Calu3 (cell line): ENCODE results near the gene SPRYD7. TPM values are rescaled to one million over a fixed set of nuclear protein-coding genes. Genes with fewer than 3 reads are reported as not detected.

Experiments
- BruUV-seq: library from RNA; stranded (reverse); fragments of 400-500 nt; replicated peaks from 2 replicates; lab custom pipeline; 2021; lab: Mats Ljungman, UMichigan
- CTCF ChIA-PET: fragments of 300-600 bp; sonication (Branson Sonifier 250); formaldehyde crosslinking; loops from one replicate; lab custom pipeline; 2022; ENCODE audit warnings: antibody characterized with exemption; lab: Charles Lee
- DNase-seq: peaks from one replicate; pipeline ENCODE4 v3.0.0; 2022
- H3K27ac Mint-ChIP-seq: one replicate; pipeline ENCODE4 v1.8.0; 2022; ENCODE audit warnings: mixed read lengths; ENCODE audit not compliant: unreplicated experiment
- H3K27me3 Mint-ChIP-seq: one replicate; pipeline ENCODE4 v1.8.0; 2022; ENCODE audit warnings: mixed read lengths; ENCODE audit not compliant: unreplicated experiment
- H3K36me3 Mint-ChIP-seq: one replicate; pipeline ENCODE4 v1.8.0; 2022; ENCODE audit warnings: mild to moderate bottlenecking, moderate library complexity, mixed read lengths; ENCODE audit not compliant: insufficient read depth, unreplicated experiment
- H3K4me1 Mint-ChIP-seq: one replicate; pipeline ENCODE4 v1.8.0; 2022; ENCODE audit warnings: mild to moderate bottlenecking, low read depth, mixed read lengths; ENCODE audit not compliant: unreplicated experiment
- H3K4me3 Mint-ChIP-seq: one replicate; pipeline ENCODE4 v1.8.0; 2022; ENCODE audit warnings: mild to moderate bottlenecking, low read depth, moderate library complexity, mixed read lengths; ENCODE audit not compliant: unreplicated experiment
- H3K9me3 Mint-ChIP-seq: one replicate; pipeline ENCODE4 v1.8.0; 2022; ENCODE audit warnings: low read depth, mixed read lengths; ENCODE audit not compliant: unreplicated experiment
- CTCF ChIP-seq: fragments of 200-600 bp; IDR thresholded peaks from one replicate; pipeline ENCODE4 v1.8.0; 2022; ENCODE audit warnings: antibody characterized with exemption; ENCODE audit not compliant: unreplicated experiment
- intact Hi-C: fragments of 100-400 bp; cut with micrococcal nuclease; formaldehyde crosslinking; loops from one replicate; pipeline ENCODE4 v1.10.0; 2022; ENCODE audit not compliant: unreplicated experiment
- total RNA-seq: library from RNA; stranded (reverse); gene quantifications from 2 replicates; pipeline ENCODE4 v1.2.3, GENCODE V29; 2022

The SPRYD7 gene
- total RNA-seq, 1 experiment from 2014 or later = 5.6 TPM

- no peak for TF ChIP-seq CTCF
- peaks cover 9% of the 10 kb centered on the region for H3K9me3 Mint-ChIP-seq
- intact Hi-C loops = no loop called here
- H3K4me3 Mint-ChIP-seq = no peak overlapping the region
- H3K36me3 Mint-ChIP-seq = no peaks in the 10 kb centered on the region
- H3K27me3 Mint-ChIP-seq = peaks cover 17% of the 10 kb centered on the region
- DNase-seq = no peak
- no peak overlapping the region for H3K27ac Mint-ChIP-seq
- no peaks in the 10 kb centered on the region for H3K4me1 Mint-ChIP-seq
- no TSS peak for BruUV-seq
- CTCF ChIA-PET = no interaction called here
Measured at GRCh38 chr13:49878682-49879081, 57.5 kb downstream of the SPRYD7 start.

GRCh38 chr13:49877629-49878218 is 58.4 kb downstream of the SPRYD7 start:
- H3K9me3 Mint-ChIP-seq = peaks cover 8% of the 10 kb centered on the region
- CTCF ChIA-PET = no interaction called here
- no peaks in the 10 kb centered on the region for H3K36me3 Mint-ChIP-seq
- intact Hi-C loops = no loop called here
- H3K27ac Mint-ChIP-seq = no peak overlapping the region
- H3K27me3 Mint-ChIP-seq = peaks cover 8% of the 10 kb centered on the region
- DNase-seq = no peak
- H3K4me3 Mint-ChIP-seq = no peak overlapping the region
- BruUV-seq = no TSS peak
- H3K4me1 Mint-ChIP-seq = no peaks in the 10 kb centered on the region
- TF ChIP-seq CTCF = no peak

GRCh38 chr13:49874430-49874829 is 61.7 kb downstream of the SPRYD7 start:
- CTCF ChIA-PET = no interaction called here
- H3K36me3 Mint-ChIP-seq = no peaks in the 10 kb centered on the region
- BruUV-seq = no TSS peak
- H3K9me3 Mint-ChIP-seq = peaks cover 5% of the 10 kb centered on the region
- H3K27ac Mint-ChIP-seq = no peak overlapping the region
- H3K27me3 Mint-ChIP-seq = no peaks in the 10 kb centered on the region
- H3K4me3 Mint-ChIP-seq = no peak overlapping the region
- H3K4me1 Mint-ChIP-seq = no peaks in the 10 kb centered on the region
- no peak for DNase-seq
- intact Hi-C loops = no loop called here
- TF ChIP-seq CTCF = no peak

- no TSS peak for BruUV-seq
- Mint-ChIP-seq H3K36me3 (no peaks in the 10 kb centered on the region), H3K27me3 (no peaks in the 10 kb centered on the region), H3K9me3 (no peaks in the 10 kb centered on the region), H3K27ac (no peak overlapping the region), H3K4me3 (no peak overlapping the region), H3K4me1 (no peaks in the 10 kb centered on the region)
- TF ChIP-seq CTCF = no peak
- no peak for DNase-seq
- CTCF ChIA-PET = interaction anchor here (0.7 kb wide), 1 partner anchor 1037 kb away, joined by 3 read pairs; no protein-coding TSS in a partner anchor
- intact Hi-C loops = no loop called here
Measured at GRCh38 chr13:49869519-49869918, 66.6 kb downstream of the SPRYD7 start.
